Sigmoid colon (tissue), 4 donors: ENCODE data around the gene CEMIP.

ENCODE experiments used
- CTCF ChIP-seq, 4 experiments: fragments of 450-650 bp in 3 of 4; fragments of 200-600 bp in 1 of 4; IDR thresholded peaks; one replicate each; pipeline ENCODE4 v1.5.1; 2016 to 2019; ENCODE audit warnings: antibody characterized with exemption in 4 of 4, mild to moderate bottlenecking in 3 of 4, moderate library complexity in 2 of 4
- EP300 ChIP-seq, 4 donors: sonication (generic); formaldehyde crosslinking; IDR thresholded peaks; one replicate each; pipeline ENCODE4 v1.6.1; 2017; ENCODE audit warnings: antibody characterized with exemption in 4 of 4
- POLR2A ChIP-seq, 2 donors: fragments of 450-650 bp; IDR thresholded peaks; one replicate each; pipeline ENCODE4 v1.6.1; 2016; ENCODE audit warnings: antibody characterized with exemption in 2 of 2, mild to moderate bottlenecking in 2 of 2, moderate library complexity in 2 of 2
- POLR2AphosphoS5 ChIP-seq, 4 donors: sonication (generic); formaldehyde crosslinking; IDR thresholded peaks; one replicate each; pipeline ENCODE4 v1.6.1; 2017; ENCODE audit warnings: antibody characterized with exemption in 4 of 4

- no peak for TF ChIP-seq POLR2A (IDR thresholded peaks at IDR 0.05)
- no peak for TF ChIP-seq CTCF (IDR thresholded peaks at IDR 0.05)
- TF ChIP-seq EP300 (IDR thresholded peaks at IDR 0.05): no peak
- no peak for TF ChIP-seq POLR2AphosphoS5 (IDR thresholded peaks at IDR 0.05)
Observed at GRCh38 chr15:80895091-80895490, 115.9 kb downstream of the CEMIP start.
